ENCODE data around the gene NECTIN2.

DNA sequence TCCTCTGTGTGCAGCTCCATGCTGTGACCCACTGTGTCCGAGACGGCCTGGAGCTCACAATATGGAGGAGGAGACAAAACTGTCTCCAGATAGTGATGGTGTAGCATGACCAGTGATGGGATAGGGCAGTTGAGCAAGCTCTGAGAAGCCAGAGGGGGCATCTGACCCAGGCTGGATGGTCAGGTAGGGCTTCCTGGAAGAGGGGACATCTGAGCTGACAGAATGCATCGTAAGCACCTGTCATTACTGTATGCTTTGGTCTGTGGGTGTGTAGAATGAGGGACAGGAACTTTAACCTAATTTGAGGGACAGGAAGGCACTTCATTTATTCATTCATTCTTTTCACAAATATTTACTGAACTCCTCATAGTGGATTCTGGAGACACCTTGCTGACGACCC lies 38.5 kb downstream of the NECTIN2 start:
- TF ChIP-seq EZH2phosphoT487 (IDR thresholded peaks at IDR 0.05; ENCODE audit: low read depth) (no peak), CTCF (IDR thresholded peaks at IDR 0.05; ENCODE audit: low read depth, low read length) (no peak)
